B cell (primary cell): ENCODE data around the gene STAMBP. TPM values are rescaled to one million over a fixed set of nuclear protein-coding genes. Genes with fewer than 3 reads are reported as not detected.
"Not testable (repeated sequence)": the region's sequence is repeated elsewhere in the genome, so short reads cannot be mapped to it uniquely, and the experiment has no call there.

Experiments
- ATAC-seq: fragments of 200-7000 bp; cut with Tn5 transposase; one replicate; pipeline ENCODE4 v1.10.0; 2021; ENCODE audit warnings: low read depth, mild to moderate bottlenecking, moderate number of reproducible peaks, moderate library complexity
- CTCF ChIA-PET: fragments of 350-600 bp; sonication (Branson Sonifier 250); formaldehyde crosslinking; loops from one replicate; lab custom pipeline; 2021; ENCODE audit warnings: antibody characterized with exemption, inconsistent platforms; lab: Charles Lee
- POLR2A ChIA-PET: fragments of 350-600 bp; sonication (Branson Sonifier 250); formaldehyde crosslinking; loops from one replicate; lab custom pipeline; 2021; ENCODE audit warnings: antibody characterized with exemption; lab: Charles Lee
- DNase-seq: peaks from one replicate; pipeline ENCODE4 v3.0.0; 2013
- H2AFZ ChIP-seq: 2 replicates; pipeline ENCODE4 v1.6.1; 2012; ENCODE audit warnings: mild to moderate bottlenecking, low read depth, low read length; ENCODE audit not compliant: insufficient read depth, poor library complexity, severe bottlenecking
- H3K27ac ChIP-seq, 2 donors: 1 replicate in 1 of 2; 2 replicates in 1 of 2; pipeline ENCODE4 v1.5.1; 2012 to 2013; ENCODE audit warnings: low read length in 2 of 2, mild to moderate bottlenecking in 2 of 2, moderate library complexity in 1 of 2
- H3K27me3 ChIP-seq, 4 experiments: fragments of 200-600 bp in 1 of 4; sonication (generic) in 1 of 4; replicated peaks in 1 of 4; 1 replicate in 2 of 4; 2 replicates in 2 of 4; pipeline versions ENCODE4 v1.6.1 to v1.7.0; 2013 to 2016; ENCODE audit warnings: low read length in 3 of 4, mild to moderate bottlenecking in 2 of 4, mixed read lengths in 1 of 4, moderate library complexity in 1 of 4; ENCODE audit not compliant: insufficient read depth in 4 of 4, control insufficient read depth in 3 of 4; ENCODE audit errors: control extremely low read depth in 1 of 4
- H3K36me3 ChIP-seq, 2 experiments: replicated peaks in 1 of 2; 1 replicate in 1 of 2; 2 replicates in 1 of 2; pipeline versions ENCODE4 v1.6.1 to v1.7.1; 2013; ENCODE audit warnings: low read length in 1 of 2; ENCODE audit not compliant: insufficient read depth in 2 of 2, control insufficient read depth in 1 of 2; ENCODE audit errors: control extremely low read depth in 1 of 2, extremely low read depth in 1 of 2
- H3K4me1 ChIP-seq, 2 donors: fragments of 200-600 bp in 1 of 2; sonication (generic) in 1 of 2; 1 replicate in 1 of 2; 2 replicates in 1 of 2; pipeline versions ENCODE4 v1.5.1 to v1.6.1; 2013 to 2017; ENCODE audit warnings: low read length in 2 of 2; ENCODE audit not compliant: control insufficient read depth in 2 of 2, insufficient read depth in 2 of 2
- H3K4me2 ChIP-seq: replicated peaks from 2 replicates; pipeline ENCODE3; 2012; ENCODE audit warnings: mild to moderate bottlenecking, low read depth, low read length; ENCODE audit not compliant: poor library complexity, severe bottlenecking
- H3K4me3 ChIP-seq, 5 experiments: fragments of 200-600 bp in 1 of 5; sonication (generic) in 1 of 5; 1 replicate in 3 of 5; 2 replicates in 2 of 5; pipeline versions ENCODE4 v1.5.1 to v1.7.0; 2011 to 2016; ENCODE audit warnings: low read length in 4 of 5, mild to moderate bottlenecking in 4 of 5, low read depth in 2 of 5, control low read depth in 1 of 5, moderate library complexity in 1 of 5; ENCODE audit not compliant: insufficient read depth in 1 of 5; ENCODE audit errors: control extremely low read depth in 1 of 5, extremely low read depth in 1 of 5
- H3K79me2 ChIP-seq: fragments of 200-600 bp; sonication (generic); one replicate; pipeline ENCODE4 v1.6.0; 2016; ENCODE audit warnings: low read length; ENCODE audit not compliant: control insufficient read depth, insufficient read depth
- H3K9ac ChIP-seq: fragments of 200-600 bp; sonication (generic); 2 replicates; pipeline ENCODE4 v1.6.1; 2017; ENCODE audit warnings: mild to moderate bottlenecking, low read length, moderate library complexity
- H3K9me3 ChIP-seq, 3 donors: one replicate each; pipeline versions ENCODE4 v1.6.1 to v1.7.1; 2013; ENCODE audit warnings: low read length in 2 of 3; ENCODE audit not compliant: control insufficient read depth in 2 of 3, insufficient read depth in 1 of 3; ENCODE audit errors: control extremely low read depth in 1 of 3
- H4K20me1 ChIP-seq: 2 replicates; pipeline ENCODE4 v1.6.0; 2012; ENCODE audit warnings: mild to moderate bottlenecking, low read length; ENCODE audit not compliant: insufficient read depth, control insufficient read depth, poor library complexity, severe bottlenecking
- H3K27ac Mint-ChIP-seq: one replicate; pipeline ENCODE4 v1.8.0; 2021; ENCODE audit warnings: mixed read lengths
- H3K27me3 Mint-ChIP-seq: one replicate; pipeline ENCODE4 v1.8.0; 2021; ENCODE audit warnings: mixed read lengths
- H3K4me1 Mint-ChIP-seq: one replicate; pipeline ENCODE4 v1.8.0; 2021; ENCODE audit warnings: mixed read lengths
- H3K4me3 Mint-ChIP-seq: one replicate; pipeline ENCODE4 v1.8.0; 2021; ENCODE audit warnings: mixed read lengths
- H3K9me3 Mint-ChIP-seq: one replicate; pipeline ENCODE4 v1.8.0; 2022; ENCODE audit warnings: mixed read lengths; ENCODE audit not compliant: insufficient read depth
- CTCF ChIP-seq: fragments of 200-600 bp; IDR thresholded peaks from one replicate; pipeline ENCODE4 v1.8.0; 2022; ENCODE audit warnings: antibody characterized with exemption, mild to moderate bottlenecking
- EZH2 ChIP-seq: IDR thresholded peaks from 2 replicates; pipeline ENCODE4 v1.6.1; 2012; ENCODE audit warnings: borderline replicate concordance, low read depth, mild to moderate bottlenecking, moderate library complexity, low read length; ENCODE audit not compliant: insufficient read depth, poor library complexity, severe bottlenecking
- WGBS: methylation state at CpG from one replicate; pipeline ENCODE4 v1.1.5; 2013; ENCODE audit warnings: missing lambda C conversion rate; ENCODE audit not compliant: insufficient coverage; 5-methylcytosine and 5-hydroxymethylcytosine counted together
- intact Hi-C: fragments of 100-400 bp; cut with micrococcal nuclease; formaldehyde crosslinking; loops from one replicate; pipeline ENCODE4 v1.10.0; 2022
- polyA plus RNA-seq: library from polyadenylated mRNA; depleted of rRNA; stranded (reverse); fragments of >200 nt; gene quantifications from 2 replicates; pipeline ENCODE4 v1.2.3, GENCODE V29; 2012
- total RNA-seq, 2 donors: library from RNA; stranded (reverse); fragments of 120-200 nt in 1 of 2; gene quantifications; 1 replicate in 1 of 2; 2 replicates in 1 of 2; pipeline versions ENCODE4 v1.2.3 to v1.2.4, GENCODE V29; 2013 to 2022

STAMBP gene
- total and polyA plus RNA-seq, 2 donors (not counting 1 experiment from before 2014, with no cell fraction given): 21.8 to 32.5 TPM

GRCh38 chr2:73780237-73780582 lies 48.6 kb upstream of the STAMBP start:
- CTCF ChIA-PET: interaction anchor here (1.0 kb wide), 1 partner anchor 48 kb away, joined by 3 read pairs; the partner anchor contains the start of gene STAMBP
- no peaks in the 10 kb centered on the region for H3K9me3 Mint-ChIP-seq
- H3K27ac Mint-ChIP-seq: peak overlapping the region; percentile 99
- peaks cover 22% of the 10 kb centered on the region for H3K4me1 Mint-ChIP-seq
- Histone ChIP-seq H2AFZ (peak overlapping the region; percentile 89), H3K4me2 (peak overlapping the region; percentile 80), H3K4me1 (peaks cover 11 to 18% of the 10 kb centered on the region in 2 donors), H3K27me3 (no peaks in the 10 kb centered on the region), H3K9ac (peak overlapping the region; percentile 86), H4K20me1 (no peaks in the 10 kb centered on the region), H3K4me3 (peak overlapping the region; percentile 64 to 95 (median 91)), H3K9me3 (no peaks in the 10 kb centered on the region), H3K27ac (peak overlapping the region in 1 of 2 donors; percentile 72), H3K79me2 (peaks cover 39% of the 10 kb centered on the region), H3K36me3 (peaks cover 3 to 19% of the 10 kb centered on the region in 2 experiments)
- H3K27me3 Mint-ChIP-seq: peaks cover 10% of the 10 kb centered on the region
- DNase-seq: no peak
- H3K4me3 Mint-ChIP-seq: peak overlapping the region; percentile 100
- POLR2A ChIA-PET: interaction anchor here (0.9 kb wide), 1 partner anchor 419 kb away, joined by 3 read pairs; the partner anchor contains the start of gene MTHFD2
- TF ChIP-seq CTCF (peak; percentile 40), EZH2 (no peak)
- ATAC-seq: no peak
- intact Hi-C loops: loop anchor here (1.0 kb wide), 2 partner anchors 43 to 48 kb away; partner anchors contain the start of genes STAMBP and TPRKB
- 0% methylated on average over 1 of the region's 7 CpGs for WGBS

- H3K4me3 Mint-ChIP-seq, CTCF ChIA-PET, H3K4me3 ChIP-seq, DNase-seq, H3K27ac ChIP-seq, H3K4me2 ChIP-seq, ATAC-seq, H3K36me3 ChIP-seq, H4K20me1 ChIP-seq, H3K9ac ChIP-seq, POLR2A ChIA-PET, intact Hi-C loops, H3K27ac Mint-ChIP-seq, H3K27me3 ChIP-seq, H3K27me3 Mint-ChIP-seq, H3K9me3 Mint-ChIP-seq, H2AFZ ChIP-seq, H3K9me3 ChIP-seq: not testable (repeated sequence)
- H3K79me2 ChIP-seq: peaks cover 25% of the 10 kb centered on the region
- peaks cover 12% of the 10 kb centered on the region for H3K4me1 Mint-ChIP-seq
- H3K4me1 ChIP-seq: peaks cover 7 to 14% of the 10 kb centered on the region in 2 donors
- WGBS: 94% methylated on average over 12 of the region's 15 CpGs
Observed at GRCh38 chr2:73783402-73783801, 45.4 kb upstream of the STAMBP start.

- H3K9ac ChIP-seq, H3K4me1 ChIP-seq, H3K4me3 ChIP-seq, POLR2A ChIA-PET, H3K27ac ChIP-seq, H3K9me3 Mint-ChIP-seq, H3K4me2 ChIP-seq, H3K4me3 Mint-ChIP-seq, H2AFZ ChIP-seq, H3K27me3 Mint-ChIP-seq, H3K36me3 ChIP-seq, CTCF ChIA-PET, intact Hi-C loops, H4K20me1 ChIP-seq, H3K9me3 ChIP-seq, DNase-seq, ATAC-seq, H3K27me3 ChIP-seq, H3K27ac Mint-ChIP-seq: not testable (repeated sequence)
- peaks cover 20% of the 10 kb centered on the region for H3K79me2 ChIP-seq
- no CpG with 5 or more reads among the region's 3 CpGs for WGBS
- H3K4me1 Mint-ChIP-seq: peaks cover 11% of the 10 kb centered on the region
Observed at GRCh38 chr2:73783883-73784282, 44.9 kb upstream of the STAMBP start, which contains the start of gene C2orf78. Gene C2orf78 (plus strand): TSS chr2:73784183. CDS start chr2:73784310, 127 bp downstream.
